Frontal cortex (tissue), 4 donors: Measurements from ENCODE around the gene ANOS1. TPM values are rescaled to one million over a fixed set of nuclear protein-coding genes. Genes with fewer than 3 reads are reported as not detected.
"Not testable (repeated sequence)": the region's sequence is repeated elsewhere in the genome, so short reads cannot be mapped to it uniquely, and the experiment has no call there.

Experiments used
- DNase-seq, 2 donors: peaks; one replicate each; pipeline ENCODE4 v3.0.0; 2012; ENCODE audit warnings: low spot score in 2 of 2
- FAIRE-seq: peaks from 2 replicates; lab custom pipeline; 2012; peaks lifted over from hg19 to GRCh38; lab: Jason Lieb, UNC
- total RNA-seq: library from RNA; depleted of rRNA; stranded (reverse); fragments of >200 nt; gene quantifications from one replicate; pipeline ENCODE4 v1.2.3, GENCODE V29; 2014
- donor health status: control.
- donor health status: control.
- donor health status: control.

The ANOS1 gene
- total RNA-seq, 1 donor from 2014 or later, result 23.2 TPM

DNA sequence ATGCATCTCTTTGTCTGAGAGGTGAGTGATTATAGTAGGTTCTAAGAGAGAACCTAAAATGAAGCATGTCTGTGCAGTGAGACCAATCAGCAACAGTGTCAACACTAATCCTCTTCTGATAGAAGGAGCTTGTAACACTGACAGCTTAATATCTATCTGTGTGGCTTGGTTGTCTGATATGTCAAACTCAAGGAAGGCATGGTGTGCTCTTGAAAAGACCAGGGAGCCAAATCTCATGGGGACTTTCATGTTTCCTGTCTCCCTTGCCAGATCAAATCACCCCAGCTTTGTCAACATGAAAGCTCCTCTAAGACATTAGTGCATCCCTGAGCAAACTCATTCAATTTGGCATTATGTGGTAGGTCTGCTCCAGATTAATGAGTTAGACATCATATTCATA lies 95.4 kb downstream of the ANOS1 start:
- DNase-seq (no peak), FAIRE-seq (no peak)

DNA sequence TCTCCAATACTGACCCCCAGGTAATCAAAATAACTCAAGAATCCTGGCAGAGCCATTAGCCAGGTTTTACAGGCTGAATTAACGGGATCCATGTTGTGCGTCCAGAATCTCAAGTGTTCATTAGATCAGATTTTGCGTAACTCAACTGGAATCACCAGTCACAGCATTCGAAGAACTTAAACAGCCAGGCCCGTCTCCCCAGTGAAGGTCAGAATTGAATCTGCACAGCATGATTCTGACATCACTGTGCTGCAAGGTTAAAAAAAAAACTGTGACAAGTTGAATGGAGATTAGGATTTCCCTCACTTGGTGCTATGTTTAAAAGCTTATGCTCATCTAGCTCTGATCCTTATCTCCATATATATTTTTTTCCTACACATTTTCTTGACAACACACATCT lies 96.1 kb downstream of the ANOS1 start:
- DNase-seq, result no peak
- no peak for FAIRE-seq

DNA sequence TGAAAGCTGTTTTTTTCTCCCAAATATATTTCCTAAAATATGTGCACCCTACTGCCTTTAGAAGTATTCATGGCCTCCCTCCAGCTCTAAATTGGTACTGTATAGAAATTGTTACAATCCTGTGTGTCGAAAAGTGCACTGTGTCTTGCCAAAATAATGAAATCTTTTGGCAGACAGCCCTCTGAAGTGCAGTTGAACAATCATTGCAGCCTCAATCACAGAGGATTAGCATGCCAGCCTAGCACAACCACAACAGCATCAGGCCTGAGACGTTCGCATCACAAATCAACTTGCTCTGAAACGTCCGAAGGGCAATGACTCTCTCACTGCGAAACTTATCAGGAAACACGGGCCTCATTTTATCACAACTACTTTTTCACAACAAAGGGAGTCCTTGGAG lies 99.0 kb downstream of the ANOS1 start:
- FAIRE-seq, result no peak
- no peak for DNase-seq

DNA sequence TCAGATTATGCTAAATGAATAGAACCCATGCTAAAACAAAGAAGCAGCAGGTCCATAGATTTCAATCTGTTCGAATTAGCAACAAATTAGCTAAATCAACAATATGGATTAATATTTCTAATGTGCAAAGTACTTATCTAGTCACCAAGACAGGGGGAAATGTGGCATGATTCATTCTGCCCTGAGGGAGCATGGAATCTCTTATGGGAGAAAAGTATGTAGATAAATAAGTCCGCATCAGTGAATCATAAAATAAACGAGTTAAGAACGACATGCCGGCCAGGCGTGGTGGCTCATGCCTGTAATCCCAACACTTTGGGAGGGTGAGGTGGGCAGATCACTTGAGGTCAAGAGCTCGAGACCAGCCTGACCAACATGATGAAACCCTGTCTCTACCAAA lies 102.1 kb downstream of the ANOS1 start:
- no peak for FAIRE-seq
- DNase-seq, result no peak

DNA sequence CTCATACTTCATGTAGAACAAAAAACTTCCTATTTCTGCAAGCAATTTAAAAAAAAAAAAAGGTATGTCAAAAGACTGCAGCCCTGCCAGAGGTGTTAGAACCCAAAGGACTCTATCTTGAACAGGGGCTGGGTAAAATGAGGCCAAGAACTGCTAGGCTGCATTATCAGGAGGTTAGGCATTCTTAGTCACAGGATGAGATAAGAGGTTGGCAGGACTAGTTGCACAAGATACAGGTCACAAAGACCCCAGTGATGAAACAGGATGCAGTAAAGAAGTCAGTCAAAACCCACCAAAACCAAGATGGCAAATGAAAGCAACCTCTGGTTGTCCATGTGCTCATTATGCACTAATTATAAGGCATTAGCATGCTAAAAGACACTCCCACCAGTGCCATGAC lies 104.1 kb downstream of the ANOS1 start:
- FAIRE-seq (no peak), DNase-seq (no peak)

DNA sequence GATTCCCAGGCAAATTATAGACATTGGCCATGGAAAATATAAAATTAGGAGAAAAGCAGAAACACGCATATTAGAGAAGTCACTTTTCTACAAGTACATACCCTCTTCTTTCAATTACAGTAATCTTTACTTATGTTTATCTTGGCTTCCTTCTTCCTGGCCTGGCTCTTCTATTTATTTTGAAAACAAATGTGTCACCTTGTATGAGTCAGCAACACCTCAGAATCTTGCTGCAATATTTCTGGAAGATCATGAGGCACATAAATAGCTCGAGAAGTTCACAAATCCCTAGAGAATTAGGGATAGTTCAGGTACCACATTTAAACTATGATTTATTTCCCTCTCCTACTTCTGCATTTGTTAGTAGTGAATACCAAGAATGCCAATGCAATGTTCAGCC lies 124.6 kb downstream of the ANOS1 start:
- DNase-seq (no peak), FAIRE-seq (no peak)

DNA sequence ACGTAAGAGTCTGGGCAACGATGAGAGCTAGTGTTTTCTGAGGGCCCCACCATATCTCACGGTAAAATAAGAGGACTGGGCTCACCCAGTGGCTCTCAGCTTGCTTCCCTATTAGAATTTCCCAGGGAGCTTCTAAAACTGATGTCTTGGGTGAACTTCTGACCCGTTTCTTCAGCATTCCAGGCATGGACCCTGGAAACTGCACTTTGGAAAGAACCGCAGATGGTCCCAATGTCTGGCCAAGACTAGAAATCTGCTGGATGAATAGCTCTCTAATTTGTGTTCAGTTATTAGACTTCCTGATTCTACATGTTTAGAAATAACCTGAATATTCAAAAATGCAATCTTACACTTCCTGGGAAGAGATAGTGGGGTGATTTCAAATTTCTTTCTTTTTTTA lies 127.8 kb downstream of the ANOS1 start:
- FAIRE-seq (no peak), DNase-seq (no peak)

DNA sequence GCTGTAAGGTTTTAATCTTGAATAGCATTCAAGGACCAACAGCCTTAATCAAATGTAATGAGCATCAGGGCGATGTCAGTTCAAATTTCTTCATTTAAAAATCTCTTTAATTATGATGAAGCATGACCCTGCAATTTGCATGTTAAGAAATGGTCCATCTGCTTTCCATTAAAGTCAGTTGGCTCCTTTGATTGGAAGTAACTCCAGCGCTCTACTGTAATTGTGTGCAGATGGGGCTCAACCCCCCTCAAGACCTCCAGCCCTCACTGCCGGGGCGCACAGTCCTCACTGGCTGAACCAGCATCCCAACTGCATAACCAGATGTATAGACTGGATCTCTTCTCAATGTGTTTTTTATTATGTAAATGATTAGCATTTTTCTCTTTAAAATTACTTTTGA lies 140.4 kb downstream of the ANOS1 start:
- no peak for DNase-seq
- no peak for FAIRE-seq

DNA sequence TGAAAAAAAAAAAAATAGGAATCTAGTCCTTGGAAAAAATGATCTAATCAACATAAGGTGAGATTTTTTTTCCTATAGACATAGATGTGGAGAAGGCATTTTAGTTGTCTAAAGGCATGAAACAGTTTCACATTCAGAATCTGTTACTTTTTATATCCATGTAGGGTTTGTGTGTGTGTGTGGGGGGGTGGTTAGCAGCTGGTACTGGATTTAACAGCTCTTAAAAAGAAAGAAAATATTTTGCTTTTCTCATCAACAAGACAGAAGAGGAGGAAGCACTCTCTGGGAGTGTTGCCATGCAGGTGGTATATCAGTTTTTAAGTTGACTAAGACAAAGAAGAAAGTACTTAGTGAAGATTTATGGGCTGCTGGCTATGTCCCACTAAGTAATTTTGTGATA lies 145.0 kb downstream of the ANOS1 start:
- DNase-seq (no peak), FAIRE-seq (no peak)

DNA sequence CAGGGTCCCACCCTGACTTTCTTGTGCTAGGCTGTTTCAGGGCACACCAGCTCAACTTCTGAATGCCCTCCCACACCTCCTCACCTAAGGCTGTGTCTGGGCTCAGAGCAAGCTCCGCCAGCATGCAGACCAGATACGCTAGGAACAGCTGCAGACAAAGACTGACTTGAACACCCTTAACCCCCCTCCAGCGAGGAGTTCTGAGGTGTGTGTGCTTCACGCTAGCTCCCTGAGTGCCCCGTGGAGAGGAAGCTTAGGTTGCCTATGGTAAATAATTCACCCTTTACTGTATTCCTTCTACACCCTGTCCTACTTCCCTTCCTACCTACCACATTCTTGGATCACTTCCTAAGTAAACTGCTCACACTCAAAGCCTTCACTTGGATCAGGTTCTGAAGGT lies 152.3 kb downstream of the ANOS1 start:
- FAIRE-seq (no peak), DNase-seq (no peak)

DNA sequence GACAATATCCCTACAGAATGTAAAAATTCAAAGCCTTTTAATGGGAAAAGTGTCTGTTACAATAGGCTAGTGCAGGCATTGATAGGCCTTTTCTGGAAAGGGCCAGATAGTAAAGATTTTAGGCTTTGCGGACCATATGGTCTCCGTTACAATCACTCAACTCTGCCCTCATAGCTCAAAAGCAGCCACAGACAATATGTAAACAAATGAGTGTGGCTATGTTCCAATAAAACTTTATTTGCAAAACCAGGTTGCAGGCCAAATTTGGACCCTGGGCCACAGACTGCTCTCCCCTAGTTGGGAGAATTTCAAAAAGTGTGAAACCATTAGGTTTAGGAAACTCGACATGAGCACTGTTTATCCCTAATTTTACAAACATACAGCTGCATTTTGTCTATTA lies 155.1 kb downstream of the ANOS1 start:
- DNase-seq, result no peak
- no peak for FAIRE-seq

DNA sequence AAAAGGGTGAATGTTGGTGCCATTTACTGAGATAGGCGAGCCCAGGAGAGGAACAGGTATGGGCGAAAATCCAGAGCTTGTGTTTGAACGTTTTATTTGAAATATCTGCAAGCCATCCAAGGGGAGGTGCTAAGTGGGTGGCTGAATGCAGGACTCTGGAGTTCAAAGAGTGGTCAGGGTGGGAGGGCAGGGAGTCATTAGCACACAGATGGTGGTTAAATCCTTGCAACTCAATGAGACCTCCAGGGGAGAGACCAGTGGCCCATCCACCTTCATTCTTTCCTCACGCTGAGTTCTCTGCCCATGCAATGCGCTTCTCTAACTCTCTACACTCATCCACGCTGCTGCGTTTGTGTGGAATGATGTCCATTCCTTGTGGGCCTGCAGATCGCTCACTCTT lies 166.2 kb downstream of the ANOS1 start:
- DNase-seq, result no peak
- FAIRE-seq, result no peak

DNA sequence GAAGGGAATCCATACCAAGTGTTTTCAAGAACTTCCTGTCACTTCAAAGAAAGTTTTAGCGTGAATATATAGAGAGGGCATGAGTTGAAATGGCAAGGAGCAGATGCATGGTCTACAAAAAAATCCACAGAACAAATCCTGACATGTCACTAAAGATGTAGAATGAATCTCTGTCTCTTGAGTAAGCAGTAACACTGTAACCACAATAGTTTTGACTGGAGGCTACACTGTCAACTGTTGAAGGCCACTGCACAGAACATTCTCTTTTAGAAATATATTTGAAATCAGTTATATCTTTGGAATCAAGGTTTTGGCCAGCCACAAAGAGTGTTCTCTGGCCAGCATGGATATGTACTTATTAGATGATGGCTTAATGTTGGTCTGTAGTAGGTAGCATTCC lies 183.5 kb downstream of the ANOS1 start:
- DNase-seq (no peak), FAIRE-seq (no peak)

DNA sequence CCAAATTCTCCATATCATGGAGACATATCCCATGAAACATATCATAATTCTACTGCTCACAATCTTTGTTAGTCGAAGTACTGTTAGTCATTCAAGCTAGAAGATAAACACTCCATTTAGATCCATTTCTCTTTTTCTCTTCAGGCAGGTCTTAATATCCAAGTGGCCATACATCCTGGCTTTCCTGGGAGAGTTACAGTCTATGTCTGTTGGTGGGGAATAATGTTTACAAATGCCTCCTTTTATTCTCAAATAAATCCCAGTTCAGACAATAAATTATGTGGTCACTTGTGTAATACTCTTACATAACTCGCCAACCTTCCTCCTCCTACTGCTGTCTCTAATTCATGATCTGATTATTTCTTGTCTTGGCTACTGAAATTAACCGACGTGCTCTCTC lies 185.2 kb downstream of the ANOS1 start:
- no peak for FAIRE-seq
- DNase-seq, result no peak

DNA sequence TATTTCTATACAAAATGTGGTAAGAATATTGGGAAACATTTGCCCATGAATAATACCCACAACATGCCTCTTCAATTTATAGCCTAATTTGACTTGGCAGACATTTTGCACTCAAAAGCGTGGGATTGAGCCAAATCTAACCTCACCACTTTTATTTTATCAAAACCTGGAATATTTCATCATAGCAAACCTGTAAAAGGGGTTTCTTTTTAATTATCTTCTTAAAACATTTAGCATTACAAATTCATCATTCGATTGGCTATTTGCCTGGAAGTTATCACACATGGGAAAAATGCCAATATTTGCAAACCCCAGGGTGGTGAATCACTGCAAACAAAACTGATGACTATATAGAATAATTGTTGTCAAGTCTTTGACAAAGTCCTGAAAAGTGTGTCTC lies 211.1 kb downstream of the ANOS1 start:
- no peak for FAIRE-seq
- no peak for DNase-seq

DNA sequence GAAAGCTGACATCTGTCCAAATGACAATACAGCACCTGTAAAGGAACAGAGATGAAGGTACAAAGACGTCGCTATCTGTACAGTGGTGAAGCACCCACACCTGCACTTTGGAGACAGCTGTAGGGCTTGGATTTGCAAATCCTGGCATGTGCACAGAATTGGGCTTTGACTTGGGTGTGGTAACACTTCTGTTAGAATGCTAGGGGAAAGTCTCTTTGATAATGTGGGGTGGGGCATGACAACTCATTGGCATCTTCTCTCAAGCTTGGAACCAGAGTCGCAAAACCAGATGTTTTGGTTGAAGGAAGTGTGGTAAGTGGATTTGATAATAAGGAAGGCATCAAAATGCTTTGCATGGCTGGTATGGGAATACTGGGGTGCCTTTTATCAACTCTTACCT lies 211.8 kb downstream of the ANOS1 start:
- DNase-seq (no peak), FAIRE-seq (no peak)

DNA sequence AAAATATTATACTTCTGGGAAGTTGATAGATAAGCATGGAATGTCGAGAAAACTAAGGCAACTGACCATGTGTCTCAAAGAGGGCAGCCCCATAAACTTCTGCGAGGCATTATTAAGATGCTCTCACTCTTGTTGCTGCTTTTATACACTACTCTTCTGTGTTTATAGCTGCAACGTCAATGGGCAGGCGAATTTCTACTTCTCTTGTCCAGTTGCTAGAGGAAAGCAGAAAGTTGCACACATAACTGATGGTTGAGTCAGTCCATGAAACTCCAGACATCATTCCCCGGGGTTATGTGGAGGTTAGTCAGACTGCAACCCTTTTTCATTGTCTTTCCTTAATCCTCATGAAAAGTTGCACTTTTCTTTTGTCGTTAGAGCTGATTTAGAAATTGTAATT lies 227.5 kb downstream of the ANOS1 start:
- no peak for FAIRE-seq
- DNase-seq, result no peak

DNA sequence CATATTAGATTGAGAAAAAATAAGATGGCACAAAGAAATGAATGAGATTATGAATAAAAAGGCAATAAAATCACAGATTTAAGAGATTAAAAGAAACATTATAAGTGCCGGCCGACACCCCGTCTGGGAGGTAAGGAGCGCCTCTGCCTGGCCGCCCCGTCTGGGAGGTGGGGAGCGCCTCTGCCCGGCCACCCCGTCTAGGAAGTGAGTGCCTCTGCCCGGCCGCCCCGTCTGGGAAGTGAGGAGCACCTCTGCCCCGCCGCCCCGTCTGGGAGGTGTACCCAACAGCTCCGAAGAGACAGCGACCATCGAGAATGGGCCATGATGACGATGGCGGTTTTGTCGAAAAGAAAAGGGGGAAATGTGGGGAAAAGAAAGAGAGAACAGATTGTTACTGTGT lies 229.8 kb downstream of the ANOS1 start:
- not testable (repeated sequence) for FAIRE-seq, DNase-seq

DNA sequence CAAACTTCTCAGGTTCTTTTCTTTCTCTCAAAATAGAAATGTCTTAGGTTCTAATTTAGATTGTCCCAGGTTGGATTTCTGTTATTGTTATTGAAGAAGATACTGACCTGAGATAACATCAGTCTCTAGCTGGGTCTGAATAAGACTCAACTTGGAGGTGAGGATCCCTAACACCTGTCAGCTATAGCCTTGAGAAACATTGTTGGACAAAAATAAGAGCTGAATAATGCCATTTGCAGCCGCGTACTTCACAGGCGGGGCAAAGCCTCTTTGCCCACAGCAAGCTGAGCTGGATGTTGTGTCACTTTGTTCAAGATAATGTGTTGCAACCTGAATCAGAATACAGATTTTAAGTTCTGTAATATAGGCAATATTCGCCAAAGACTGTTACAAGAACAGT lies 231.7 kb downstream of the ANOS1 start:
- no peak for DNase-seq
- FAIRE-seq, result no peak

DNA sequence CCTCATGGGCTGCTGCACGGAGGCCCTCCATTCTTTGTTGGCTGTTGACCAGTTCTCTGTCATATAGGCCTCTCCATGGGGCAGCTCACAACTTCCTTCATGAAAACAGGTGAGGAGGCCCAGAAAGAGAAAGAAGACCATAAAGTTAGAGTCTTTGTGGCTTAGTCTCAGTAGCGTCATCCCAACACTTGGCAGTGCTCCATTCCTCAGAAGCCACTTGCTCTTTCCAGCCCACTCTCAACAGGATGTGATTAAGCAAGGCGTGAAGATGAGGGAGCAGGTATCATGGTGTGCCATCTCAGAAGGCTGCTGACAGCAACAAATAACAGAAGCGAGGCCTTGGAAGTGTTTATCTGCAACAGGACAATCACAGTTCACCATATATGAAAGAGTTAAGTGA lies 236.9 kb downstream of the ANOS1 start:
- not testable (repeated sequence) for FAIRE-seq, DNase-seq

DNA sequence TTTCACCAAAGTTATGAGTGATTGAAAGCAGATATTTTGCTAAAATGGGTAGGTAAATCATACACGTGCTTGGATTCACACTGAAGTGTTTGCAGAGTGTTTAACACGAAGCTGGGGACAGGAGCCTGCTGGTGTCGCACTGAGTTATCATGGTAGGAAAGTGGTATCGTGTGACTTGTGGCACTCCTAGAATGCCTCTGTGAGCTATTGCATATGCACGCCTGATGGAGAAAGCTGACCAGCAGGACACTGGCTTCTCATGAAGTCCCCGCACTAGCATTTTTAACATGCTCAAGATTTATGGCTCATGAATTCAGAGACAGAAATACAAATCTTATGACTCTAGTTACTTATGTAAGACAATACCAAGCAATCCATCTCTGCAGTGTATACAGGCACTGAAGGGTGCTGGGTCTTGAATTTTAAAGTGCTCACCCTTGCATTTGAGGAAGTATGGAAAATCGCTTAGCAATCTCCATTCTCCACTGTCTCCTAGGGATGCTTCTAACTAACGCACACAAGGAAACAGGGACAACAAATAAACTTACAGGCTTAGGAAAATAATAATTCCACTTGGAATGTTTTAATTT lies 247.5 kb downstream of the ANOS1 start:
- DNase-seq (no peak), FAIRE-seq (no peak)
